GM12801 (cell line): ENCODE results near the gene GSTM4.

Experiments
- CTCF ChIP-seq: IDR thresholded peaks from one replicate; pipeline ENCODE4 v1.5.1; 2011; ENCODE audit warnings: control low read depth; ENCODE audit not compliant: insufficient read length; ENCODE audit errors: extremely low read depth

The GSTM4 gene

DNA sequence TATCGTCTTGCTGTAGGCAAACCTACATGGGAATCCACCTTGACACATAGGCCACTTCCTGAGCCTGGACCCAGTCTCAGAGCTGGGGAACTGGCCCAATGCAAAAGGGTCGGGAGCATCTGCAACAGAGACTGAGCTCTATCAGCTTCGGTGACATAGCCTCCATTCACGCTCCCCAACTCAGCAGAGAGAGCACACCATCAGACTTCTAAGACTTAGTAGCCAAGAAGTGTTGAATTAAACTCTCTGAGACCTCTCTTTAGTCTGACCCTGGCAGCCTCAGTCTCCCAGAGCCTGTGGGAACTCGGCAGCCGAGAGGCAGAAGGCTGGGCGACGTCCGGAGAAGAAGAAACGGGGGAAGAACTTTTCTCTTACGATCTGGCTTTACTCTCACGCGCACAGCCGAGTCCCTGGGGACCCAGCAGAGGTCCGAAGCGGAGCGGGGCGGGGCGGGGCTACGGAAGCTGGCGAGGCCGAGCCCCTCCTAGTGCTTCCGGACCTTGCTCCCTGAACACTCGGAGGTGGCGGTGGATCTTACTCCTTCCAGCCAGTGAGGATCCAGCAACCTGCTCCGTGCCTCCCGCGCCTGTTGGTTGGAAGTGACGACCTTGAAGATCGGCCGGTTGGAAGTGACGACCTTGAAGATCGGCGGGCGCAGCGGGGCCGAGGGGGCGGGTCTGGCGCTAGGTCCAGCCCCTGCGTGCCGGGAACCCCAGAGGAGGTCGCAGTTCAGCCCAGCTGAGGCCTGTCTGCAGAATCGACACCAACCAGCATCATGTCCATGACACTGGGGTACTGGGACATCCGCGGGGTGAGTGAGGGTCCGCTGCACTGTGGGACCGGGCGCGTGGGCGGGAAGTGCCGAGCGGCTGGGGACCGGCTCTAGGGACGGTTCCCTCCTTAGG lies at the start of gene GSTM4:
TSS of gene GSTM4 (plus strand) at position 485 of the 905 bp plus-strand sequence. CDS start at position 776, 291 bp downstream.
- no peak for TF ChIP-seq CTCF

DNA sequence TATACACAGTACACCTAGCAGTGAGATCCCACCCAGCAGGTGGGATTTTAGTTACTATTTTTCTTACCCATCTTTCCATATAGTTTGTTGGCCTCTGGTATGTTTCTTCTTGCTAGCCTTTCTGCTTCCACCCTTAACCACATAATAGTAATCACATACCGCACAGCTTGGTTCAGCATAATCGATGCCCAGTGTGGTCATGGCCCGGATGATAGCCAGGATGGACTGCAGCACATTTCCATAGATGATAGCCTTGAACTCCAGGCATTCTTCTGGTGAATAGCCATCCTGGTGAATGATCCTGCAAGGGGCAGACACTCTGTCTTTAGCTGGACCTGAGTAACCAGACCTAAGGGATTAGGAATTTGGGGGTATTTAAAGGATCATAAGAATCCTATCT lies 46.0 kb upstream of the GSTM4 start:
- no peak for TF ChIP-seq CTCF

- no peak for TF ChIP-seq CTCF
These were observed 45.1 kb upstream of the GSTM4 start for GRCh38 chr1:109610609-109611307.

GRCh38 chr1:109611308-109611990 lies 44.5 kb upstream of the GSTM4 start:
- TF ChIP-seq CTCF = no peak

DNA sequence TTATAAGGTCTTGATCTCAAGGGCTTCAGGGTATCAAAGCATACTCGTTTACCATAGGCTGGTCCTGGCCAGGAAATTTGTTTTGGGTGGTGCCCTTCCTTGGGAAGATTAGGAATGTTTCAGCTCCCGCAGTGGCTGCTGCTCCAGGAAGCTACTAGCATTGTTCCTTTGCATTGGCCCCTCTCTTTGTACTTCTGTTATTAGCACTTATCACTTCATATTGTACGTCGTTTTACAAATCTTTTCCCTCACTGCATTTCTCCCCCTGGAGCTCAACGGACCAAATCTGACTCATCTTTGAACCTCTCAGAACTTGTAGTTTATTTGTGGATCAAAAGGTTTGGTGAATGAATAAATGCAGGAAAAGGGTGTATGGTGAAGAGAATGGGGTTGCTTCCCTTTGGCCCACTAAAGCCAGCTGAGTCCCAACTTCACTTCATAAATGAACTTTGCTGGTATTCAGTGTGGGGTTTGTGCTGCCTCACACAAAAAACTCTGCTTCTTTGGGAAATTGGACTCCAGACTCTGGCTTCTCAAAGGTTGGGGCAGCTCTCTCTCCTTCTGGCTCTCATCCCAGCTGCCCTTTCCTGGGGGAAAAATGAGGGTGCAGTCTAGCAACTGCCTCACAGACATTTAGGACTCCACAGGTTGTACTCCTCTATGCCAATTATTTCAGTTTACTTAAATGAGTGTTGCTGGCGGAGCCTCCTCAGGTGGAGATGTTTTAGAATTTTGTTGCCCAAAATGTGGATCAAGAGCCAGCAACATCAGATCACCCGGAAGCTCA lies 42.3 kb upstream of the GSTM4 start:
- TF ChIP-seq CTCF = no peak

DNA sequence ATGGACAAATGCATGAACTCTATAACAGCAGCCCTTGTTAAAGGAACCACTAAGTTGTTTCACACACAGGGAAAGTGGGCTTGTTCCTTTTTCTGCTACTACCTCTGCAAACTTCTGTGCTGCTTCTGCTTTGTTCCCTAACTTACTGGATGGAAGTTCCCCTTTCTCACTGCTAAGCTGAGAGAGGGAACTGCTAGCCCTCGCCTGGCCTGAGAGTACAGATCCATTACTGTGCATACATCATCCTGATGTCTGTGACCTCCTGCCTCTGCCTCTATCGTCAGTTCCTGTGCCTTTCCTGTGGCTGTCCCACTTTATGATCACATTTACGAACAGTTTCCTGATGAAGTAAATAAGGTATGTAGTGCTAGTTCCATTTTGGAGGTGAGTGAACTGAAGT lies 40.0 kb upstream of the GSTM4 start:
- no peak for TF ChIP-seq CTCF
